ENCODE measurements around the gene CPLX3.

DNA sequence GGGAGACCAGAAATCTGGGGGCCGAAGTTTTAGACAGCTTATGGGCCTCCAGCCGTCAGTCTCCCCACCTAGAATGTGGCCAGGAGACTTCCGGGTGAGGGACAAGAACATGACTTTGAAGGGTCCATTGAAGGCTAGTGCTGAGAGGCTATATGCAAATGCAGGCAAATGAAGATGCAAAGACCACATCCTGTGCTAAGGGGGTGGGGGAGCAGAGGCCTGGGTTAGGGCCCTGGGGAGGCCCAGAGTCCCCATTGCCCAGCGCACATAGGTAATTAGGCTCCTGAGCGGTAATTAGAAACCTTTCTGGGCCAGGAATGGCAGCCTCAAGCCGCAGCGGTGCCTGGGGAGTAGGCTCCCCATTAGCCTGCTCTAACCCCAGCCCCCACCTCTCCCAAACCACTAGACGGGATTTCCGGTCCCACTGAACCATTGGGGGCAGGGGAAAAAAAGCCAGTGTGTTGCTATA lies 37.7 kb upstream of the CPLX3 start:
- TF ChIP-seq, protein P1, sequence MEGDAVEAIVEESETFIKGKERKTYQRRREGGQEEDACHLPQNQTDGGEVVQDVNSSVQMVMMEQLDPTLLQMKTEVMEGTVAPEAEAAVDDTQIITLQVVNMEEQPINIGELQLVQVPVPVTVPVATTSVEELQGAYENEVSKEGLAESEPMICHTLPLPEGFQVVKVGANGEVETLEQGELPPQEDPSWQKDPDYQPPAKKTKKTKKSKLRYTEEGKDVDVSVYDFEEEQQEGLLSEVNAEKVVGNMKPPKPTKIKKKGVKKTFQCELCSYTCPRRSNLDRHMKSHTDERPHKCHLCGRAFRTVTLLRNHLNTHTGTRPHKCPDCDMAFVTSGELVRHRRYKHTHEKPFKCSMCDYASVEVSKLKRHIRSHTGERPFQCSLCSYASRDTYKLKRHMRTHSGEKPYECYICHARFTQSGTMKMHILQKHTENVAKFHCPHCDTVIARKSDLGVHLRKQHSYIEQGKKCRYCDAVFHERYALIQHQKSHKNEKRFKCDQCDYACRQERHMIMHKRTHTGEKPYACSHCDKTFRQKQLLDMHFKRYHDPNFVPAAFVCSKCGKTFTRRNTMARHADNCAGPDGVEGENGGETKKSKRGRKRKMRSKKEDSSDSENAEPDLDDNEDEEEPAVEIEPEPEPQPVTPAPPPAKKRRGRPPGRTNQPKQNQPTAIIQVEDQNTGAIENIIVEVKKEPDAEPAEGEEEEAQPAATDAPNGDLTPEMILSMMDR (IDR thresholded peaks at IDR 0.05), result no peak
- TF ChIP-seq POLR2A (IDR thresholded peaks at IDR 0.05) (no peak), POLR2AphosphoS5 (IDR thresholded peaks at IDR 0.05) (no peak)

Data from breast epithelium (tissue), 3 donors.